Endothelial cell of umbilical vein (primary cell): ENCODE results near the gene NEURL1B. TPM values are rescaled to one million over a fixed set of nuclear protein-coding genes. Genes with fewer than 3 reads are reported as not detected.
"Not testable (repeated sequence)": the region's sequence is repeated elsewhere in the genome, so short reads cannot be mapped to it uniquely, and the experiment has no call there.

ENCODE experiments used
- BruUV-seq: library from RNA; stranded (reverse); fragments of 400-500 nt; replicated peaks from 2 replicates; lab custom pipeline; 2021; lab: Mats Ljungman, UMichigan
- CTCF ChIA-PET: fragments of 300-600, 350-600 bp; sonication (Branson Sonifier 250); formaldehyde crosslinking; loops from one replicate; lab custom pipeline; 2021; ENCODE audit warnings: antibody characterized with exemption, inconsistent platforms; lab: Charles Lee
- POLR2A ChIA-PET: fragments of 300-600, 350-600 bp; sonication (Branson Sonifier 250); formaldehyde crosslinking; loops from one replicate; lab custom pipeline; 2021; ENCODE audit warnings: antibody characterized with exemption, inconsistent platforms; lab: Charles Lee
- DNase-seq: peaks from one replicate; pipeline ENCODE4 v3.0.0-alpha.2; 2011; ENCODE audit warnings: low read depth, low spot score
- FAIRE-seq: peaks from 2 replicates; lab custom pipeline; 2011; peaks lifted over from hg19 to GRCh38; lab: Jason Lieb, UNC
- H2AFZ ChIP-seq: 2 replicates; pipeline ENCODE4 v1.6.0; 2012; ENCODE audit warnings: low read depth, low read length, control low read depth, inconsistent platforms
- H3K27ac ChIP-seq: 2 replicates; pipeline ENCODE4 v1.5.1; 2011; ENCODE audit warnings: low read depth, mild to moderate bottlenecking, control low read depth, low read length, moderate library complexity; ENCODE audit not compliant: insufficient read depth
- H3K27me3 ChIP-seq, 2 experiments: 2 replicates each; pipeline versions ENCODE4 v1.6.0 to v1.6.1; 2011; ENCODE audit warnings: low read length in 2 of 2, mixed read lengths in 1 of 2; ENCODE audit not compliant: control insufficient read depth in 2 of 2, insufficient read depth in 2 of 2
- H3K36me3 ChIP-seq, 2 experiments: 2 replicates in 1 of 2; 3 replicates in 1 of 2; pipeline ENCODE4 v1.5.1; 2011; ENCODE audit warnings: low read length in 2 of 2, mild to moderate bottlenecking in 1 of 2, moderate library complexity in 1 of 2; ENCODE audit not compliant: control insufficient read depth in 2 of 2, insufficient read depth in 2 of 2; ENCODE audit errors: extremely low read depth in 1 of 2
- H3K4me1 ChIP-seq: 3 replicates; pipeline ENCODE4 v1.5.1; 2011; ENCODE audit warnings: mild to moderate bottlenecking, low read length; ENCODE audit not compliant: control insufficient read depth, insufficient read depth; ENCODE audit errors: extremely low read depth
- H3K4me2 ChIP-seq: 2 replicates; pipeline ENCODE4 v1.6.1; 2011; ENCODE audit warnings: low read length, control low read depth, mixed read lengths; ENCODE audit not compliant: insufficient read depth
- H3K4me3 ChIP-seq, 3 experiments: fragments of 200-600 bp in 1 of 3; sonication (generic), shearing (Covaris generic) in 1 of 3; replicated peaks in 1 of 3; 2 replicates each; pipeline ENCODE4 v1.5.1; 2011 to 2016; ENCODE audit warnings: control low read depth in 3 of 3, low read length in 3 of 3, mild to moderate bottlenecking in 2 of 3, inconsistent platforms in 1 of 3, low read depth in 1 of 3, moderate library complexity in 1 of 3; ENCODE audit not compliant: insufficient read depth in 1 of 3
- H3K79me2 ChIP-seq: 2 replicates; pipeline ENCODE4 v1.6.0; 2012; ENCODE audit warnings: low read length, inconsistent platforms; ENCODE audit not compliant: control insufficient read depth, insufficient read depth
- H3K9ac ChIP-seq: replicated peaks from 2 replicates; pipeline ENCODE3; 2011; ENCODE audit warnings: low read length, control low read depth; ENCODE audit not compliant: insufficient read depth; ENCODE audit errors: extremely low read depth
- H3K9me1 ChIP-seq: replicated peaks from 3 replicates; pipeline ENCODE4 v1.6.0; 2011; ENCODE audit warnings: mild to moderate bottlenecking, low read length; ENCODE audit not compliant: control insufficient read depth, insufficient read depth; ENCODE audit errors: extremely low read depth
- H3K9me3 ChIP-seq: replicated peaks from 2 replicates; pipeline ENCODE4 v1.5.1; 2012; ENCODE audit warnings: low read length, inconsistent platforms; ENCODE audit not compliant: control insufficient read depth, insufficient read depth
- H4K20me1 ChIP-seq: replicated peaks from 2 replicates; pipeline ENCODE3; 2011; ENCODE audit warnings: mild to moderate bottlenecking, low read length; ENCODE audit not compliant: control insufficient read depth, insufficient read depth; ENCODE audit errors: extremely low read depth
- EZH2 ChIP-seq: IDR thresholded peaks from 2 replicates; pipeline ENCODE4 v1.6.1; 2012; ENCODE audit warnings: borderline replicate concordance, low read depth, mild to moderate bottlenecking, moderate library complexity, low read length, inconsistent platforms; ENCODE audit not compliant: severe bottlenecking
- FOS ChIP-seq: IDR thresholded peaks from 2 replicates; pipeline ENCODE4 v1.6.1; 2011; ENCODE audit warnings: mild to moderate bottlenecking, low read length, moderate library complexity, borderline replicate concordance; ENCODE audit not compliant: insufficient read depth
- GATA2 ChIP-seq: IDR thresholded peaks from 2 replicates; pipeline ENCODE4 v1.7.0; 2011; ENCODE audit warnings: low read depth, mild to moderate bottlenecking, moderate library complexity, mixed read lengths, low read length; ENCODE audit not compliant: insufficient read length, insufficient read depth
- JUN ChIP-seq: IDR thresholded peaks from 2 replicates; pipeline ENCODE4 v1.6.1; 2011; ENCODE audit warnings: borderline replicate concordance, low read depth; ENCODE audit not compliant: insufficient read length, insufficient read depth
- MYC ChIP-seq: IDR thresholded peaks from one replicate; pipeline ENCODE4 v1.6.1; 2011; ENCODE audit warnings: mild to moderate bottlenecking, low read depth, low read length
- POLR2A ChIP-seq: IDR thresholded peaks from 2 replicates; pipeline ENCODE4 v1.6.1; 2012; ENCODE audit warnings: low read depth, mild to moderate bottlenecking, control low read depth, low read length
- POLR2AphosphoS5 ChIP-seq: IDR thresholded peaks from 2 replicates; pipeline ENCODE4 v1.6.1; 2012; ENCODE audit warnings: low read depth, mild to moderate bottlenecking, control low read depth, low read length, moderate library complexity; ENCODE audit not compliant: insufficient read depth
- dilution Hi-C: fragments of 300-500 bp; cut with MboI; formaldehyde crosslinking; loops from one replicate; pipeline ENCODE4 v1.15.0; 2019; ENCODE audit warnings: low sequenced_read_pairs; ENCODE audit not compliant: extremely low pct_ligation_motif_present
- intact Hi-C: fragments of 100-400 bp; cut with micrococcal nuclease; formaldehyde crosslinking; loops from one replicate; pipeline ENCODE4 v1.10.0; 2022
- polyA plus RNA-seq, 4 experiments: library from polyadenylated mRNA; depleted of rRNA in 3 of 4; stranded (reverse) in 3 of 4; unstranded in 1 of 4; fragments of >200 nt; gene quantifications; 2 replicates each; pipeline versions ENCODE4 v1.2.1 to v1.2.3, GENCODE V29; 2011 to 2012; ENCODE audit warnings: missing spikeins in 1 of 4
- total RNA-seq: library from RNA; stranded (reverse); gene quantifications from 2 replicates; pipeline ENCODE4 v1.2.3, GENCODE V29; 2021
- TF ChIP-seq, protein P1 (sequence below), 2 donors: IDR thresholded peaks; 1 replicate in 1 of 2; 2 replicates in 1 of 2; pipeline ENCODE4 v1.5.1; 2011; ENCODE audit warnings: low read length in 2 of 2, mild to moderate bottlenecking in 2 of 2, moderate library complexity in 2 of 2, control low read depth in 1 of 2, inconsistent platforms in 1 of 2, low read depth in 1 of 2; ENCODE audit not compliant: insufficient read depth in 1 of 2; ENCODE audit errors: extremely low read depth in 1 of 2
- TF ChIP-seq, protein P2 (sequence below): IDR thresholded peaks from 2 replicates; pipeline ENCODE4 v1.6.1; 2011; ENCODE audit not compliant: insufficient read depth, insufficient read length

The NEURL1B gene
- total and polyA plus RNA-seq, 2 donors (not counting 3 experiments of a cell fraction or from before 2014, with no cell fraction given): 0.44 to 1.6 TPM

DNA sequence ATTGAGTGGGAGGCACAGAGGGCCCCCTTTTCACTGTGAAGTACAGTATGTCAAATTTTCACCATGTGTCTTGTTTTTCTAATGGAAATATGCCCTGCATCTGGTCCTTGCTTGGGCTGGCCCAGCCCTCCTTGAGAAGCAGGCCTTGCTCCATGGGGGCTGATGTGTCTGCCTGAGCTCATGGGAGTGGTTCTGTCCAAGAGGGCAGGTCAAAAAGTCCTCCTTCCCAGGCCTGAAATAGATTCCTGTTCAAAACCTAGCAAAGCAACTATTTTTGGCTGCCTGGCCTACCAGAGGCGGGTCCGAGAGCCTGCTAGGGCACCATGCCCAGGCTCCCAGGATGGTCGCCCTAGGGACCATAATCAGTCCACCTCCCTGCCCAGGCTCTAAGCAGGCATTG, 40.5 kb upstream of the NEURL1B start:
- CTCF ChIA-PET: no interaction called here
- Histone ChIP-seq H3K27me3 (peaks cover 0 to 3% of the 10 kb centered on the region in 2 experiments), H3K9me1 (no peaks in the 10 kb centered on the region), H3K36me3 (no peaks in the 10 kb centered on the region), H3K9me3 (no peaks in the 10 kb centered on the region), H4K20me1 (no peaks in the 10 kb centered on the region), H3K4me1 (no peaks in the 10 kb centered on the region), H3K9ac (no peak overlapping the region), H3K27ac (no peak overlapping the region), H2AFZ (no peak overlapping the region), H3K4me2 (no peak overlapping the region), H3K79me2 (no peaks in the 10 kb centered on the region), H3K4me3 (no peak overlapping the region)
- intact Hi-C loops: no loop called here
- no TSS peak for BruUV-seq
- POLR2A ChIA-PET: no interaction called here
- no peak for TF ChIP-seq GATA2
- TF ChIP-seq MYC: no peak
- TF ChIP-seq, protein P1, sequence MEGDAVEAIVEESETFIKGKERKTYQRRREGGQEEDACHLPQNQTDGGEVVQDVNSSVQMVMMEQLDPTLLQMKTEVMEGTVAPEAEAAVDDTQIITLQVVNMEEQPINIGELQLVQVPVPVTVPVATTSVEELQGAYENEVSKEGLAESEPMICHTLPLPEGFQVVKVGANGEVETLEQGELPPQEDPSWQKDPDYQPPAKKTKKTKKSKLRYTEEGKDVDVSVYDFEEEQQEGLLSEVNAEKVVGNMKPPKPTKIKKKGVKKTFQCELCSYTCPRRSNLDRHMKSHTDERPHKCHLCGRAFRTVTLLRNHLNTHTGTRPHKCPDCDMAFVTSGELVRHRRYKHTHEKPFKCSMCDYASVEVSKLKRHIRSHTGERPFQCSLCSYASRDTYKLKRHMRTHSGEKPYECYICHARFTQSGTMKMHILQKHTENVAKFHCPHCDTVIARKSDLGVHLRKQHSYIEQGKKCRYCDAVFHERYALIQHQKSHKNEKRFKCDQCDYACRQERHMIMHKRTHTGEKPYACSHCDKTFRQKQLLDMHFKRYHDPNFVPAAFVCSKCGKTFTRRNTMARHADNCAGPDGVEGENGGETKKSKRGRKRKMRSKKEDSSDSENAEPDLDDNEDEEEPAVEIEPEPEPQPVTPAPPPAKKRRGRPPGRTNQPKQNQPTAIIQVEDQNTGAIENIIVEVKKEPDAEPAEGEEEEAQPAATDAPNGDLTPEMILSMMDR (IDR thresholded peaks at IDR 0.05; ENCODE audit: extremely low read depth in 1 of 2, insufficient read depth in 1 of 2, low read depth in 1 of 2, low read length in 2 of 2): no peak
- no peak for TF ChIP-seq JUN
- TF ChIP-seq, protein P2, sequence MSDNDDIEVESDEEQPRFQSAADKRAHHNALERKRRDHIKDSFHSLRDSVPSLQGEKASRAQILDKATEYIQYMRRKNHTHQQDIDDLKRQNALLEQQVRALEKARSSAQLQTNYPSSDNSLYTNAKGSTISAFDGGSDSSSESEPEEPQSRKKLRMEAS: no peak
- TF ChIP-seq POLR2AphosphoS5: no peak
- no peak for TF ChIP-seq POLR2A
- TF ChIP-seq FOS: no peak
- TF ChIP-seq EZH2: no peak
- dilution Hi-C loops: no loop called here
- no peak for DNase-seq
- no peak for FAIRE-seq

DNA sequence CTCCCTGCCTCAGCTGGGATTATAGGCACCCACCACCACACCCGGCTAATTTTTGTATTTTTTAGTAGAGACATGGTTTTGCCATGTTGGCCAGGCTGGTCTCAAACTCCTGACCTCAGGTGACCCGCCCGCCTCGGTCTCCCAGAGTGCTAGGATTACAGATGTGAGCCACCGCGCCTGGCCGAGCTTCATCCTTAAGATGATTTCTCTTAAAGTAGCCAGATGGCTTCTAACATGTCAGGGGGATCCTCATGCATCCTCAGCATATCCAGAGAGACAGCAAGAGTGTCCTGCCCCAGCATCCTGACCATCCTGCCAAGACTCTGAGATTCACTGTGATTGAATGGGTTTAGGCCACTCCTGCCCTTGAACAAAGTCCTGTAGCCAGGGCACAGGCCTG, 39.5 kb upstream of the NEURL1B start:
- POLR2A ChIA-PET, DNase-seq, H4K20me1 ChIP-seq, H3K79me2 ChIP-seq, H2AFZ ChIP-seq, H3K4me2 ChIP-seq, H3K9ac ChIP-seq, FAIRE-seq, dilution Hi-C loops, H3K27me3 ChIP-seq, H3K9me3 ChIP-seq, H3K9me1 ChIP-seq, H3K36me3 ChIP-seq, H3K4me1 ChIP-seq, BruUV-seq, intact Hi-C loops, H3K4me3 ChIP-seq, H3K27ac ChIP-seq: not testable (repeated sequence)
- CTCF ChIA-PET: interaction anchor here (1.1 kb wide), 1 partner anchor 25 kb away, joined by 4 read pairs; no protein-coding TSS in a partner anchor
